Astrocyte of the cerebellum (primary cell): Measurements from ENCODE around the gene MED7.

Experiments used
- DNase-seq: peaks from one replicate; pipeline ENCODE4 v3.0.0-alpha.2; 2011; ENCODE audit warnings: low read depth
- H3K4me3 ChIP-seq: 2 replicates; pipeline ENCODE4 v1.5.1; 2011; ENCODE audit warnings: mild to moderate bottlenecking, low read depth, low read length, moderate library complexity
- in situ Hi-C: cut with HindIII; loops from 2 replicates; pipeline ENCODE4 v1.10.0; 2017; ENCODE audit warnings: low sequenced_read_pairs
- TF ChIP-seq, protein P1 (sequence below): IDR thresholded peaks from 2 replicates; pipeline ENCODE4 v1.5.1; 2012; ENCODE audit warnings: low read length, low read depth, moderate library complexity, mild to moderate bottlenecking; ENCODE audit errors: missing control alignments

The MED7 gene

DNA sequence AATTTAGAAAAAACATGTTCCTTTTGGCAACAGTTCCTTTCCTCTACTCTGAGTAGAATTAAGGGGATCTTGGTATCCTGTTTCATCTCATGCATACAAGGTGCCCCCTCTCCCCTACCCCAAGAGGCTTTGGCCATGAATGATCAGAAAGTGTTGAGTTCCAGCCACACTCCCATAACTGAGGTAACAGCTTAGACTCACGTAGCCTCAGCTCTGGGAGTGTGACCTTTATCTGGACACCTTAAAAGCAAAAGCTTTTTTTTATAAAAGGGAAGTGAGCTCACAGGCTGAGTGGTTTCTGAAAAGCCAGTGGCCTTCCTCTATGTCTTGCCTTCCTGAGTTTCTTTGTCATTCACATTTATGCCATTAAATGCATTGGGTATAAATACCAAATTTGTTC is 32.9 kb downstream of the MED7 start:
- TF ChIP-seq, protein P1, sequence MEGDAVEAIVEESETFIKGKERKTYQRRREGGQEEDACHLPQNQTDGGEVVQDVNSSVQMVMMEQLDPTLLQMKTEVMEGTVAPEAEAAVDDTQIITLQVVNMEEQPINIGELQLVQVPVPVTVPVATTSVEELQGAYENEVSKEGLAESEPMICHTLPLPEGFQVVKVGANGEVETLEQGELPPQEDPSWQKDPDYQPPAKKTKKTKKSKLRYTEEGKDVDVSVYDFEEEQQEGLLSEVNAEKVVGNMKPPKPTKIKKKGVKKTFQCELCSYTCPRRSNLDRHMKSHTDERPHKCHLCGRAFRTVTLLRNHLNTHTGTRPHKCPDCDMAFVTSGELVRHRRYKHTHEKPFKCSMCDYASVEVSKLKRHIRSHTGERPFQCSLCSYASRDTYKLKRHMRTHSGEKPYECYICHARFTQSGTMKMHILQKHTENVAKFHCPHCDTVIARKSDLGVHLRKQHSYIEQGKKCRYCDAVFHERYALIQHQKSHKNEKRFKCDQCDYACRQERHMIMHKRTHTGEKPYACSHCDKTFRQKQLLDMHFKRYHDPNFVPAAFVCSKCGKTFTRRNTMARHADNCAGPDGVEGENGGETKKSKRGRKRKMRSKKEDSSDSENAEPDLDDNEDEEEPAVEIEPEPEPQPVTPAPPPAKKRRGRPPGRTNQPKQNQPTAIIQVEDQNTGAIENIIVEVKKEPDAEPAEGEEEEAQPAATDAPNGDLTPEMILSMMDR, result no peak
- no peak for DNase-seq
- no peak overlapping the region for H3K4me3 ChIP-seq
- in situ Hi-C loops, result no loop called here

DNA sequence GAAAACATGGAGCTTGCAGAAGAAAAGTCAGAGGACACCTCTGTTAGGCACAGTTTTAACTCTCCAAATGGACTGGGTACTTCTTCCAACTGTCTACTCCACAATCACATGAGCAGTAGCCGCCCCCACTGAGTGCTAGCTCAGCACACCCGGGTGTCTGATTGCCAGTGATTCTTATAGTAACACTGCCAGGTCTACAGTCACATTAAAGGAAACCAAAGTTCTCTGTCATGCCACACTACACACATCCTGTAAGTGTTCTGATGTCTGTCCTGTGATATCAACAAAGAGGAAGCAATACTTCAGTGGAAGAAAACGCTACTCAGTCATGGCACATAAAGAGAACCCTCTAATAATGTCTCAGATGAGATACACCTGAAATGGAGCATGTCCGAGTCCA is 33.7 kb downstream of the MED7 start, which contains the start of gene HAVCR2:
Gene HAVCR2, minus strand, starts transcription at position 69 of the 400 bp plus-strand sequence. Its CDS starts 61 bp downstream, at position 8.
- H3K4me3 ChIP-seq, result no peak within 1 kb of the TSS
- TF ChIP-seq, protein P1, result no peak
- no peak for DNase-seq
- in situ Hi-C loops, result no loop called here

DNA sequence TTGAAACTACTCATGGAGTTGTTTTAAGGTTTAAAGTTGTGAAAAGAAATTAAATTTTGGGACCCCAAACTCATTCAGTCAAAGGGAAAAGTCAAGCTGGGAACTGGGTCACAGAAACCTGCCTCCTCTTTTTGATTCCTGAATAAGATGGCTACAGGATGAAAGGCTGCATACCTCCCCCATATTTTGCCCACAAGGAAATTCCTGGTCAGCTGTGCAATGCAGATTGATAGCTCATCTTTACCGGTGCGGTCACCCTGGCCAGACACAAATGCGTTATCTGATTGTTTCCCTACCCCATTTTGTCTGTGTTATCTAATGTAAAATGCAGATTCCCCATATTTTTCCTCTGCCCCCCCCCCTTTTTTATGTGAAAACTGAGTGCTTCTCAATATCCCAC is 35.2 kb downstream of the MED7 start:
- TF ChIP-seq, protein P1, result no peak
- in situ Hi-C loops, result no loop called here
- DNase-seq, result no peak
- H3K4me3 ChIP-seq, result no peak overlapping the region

DNA sequence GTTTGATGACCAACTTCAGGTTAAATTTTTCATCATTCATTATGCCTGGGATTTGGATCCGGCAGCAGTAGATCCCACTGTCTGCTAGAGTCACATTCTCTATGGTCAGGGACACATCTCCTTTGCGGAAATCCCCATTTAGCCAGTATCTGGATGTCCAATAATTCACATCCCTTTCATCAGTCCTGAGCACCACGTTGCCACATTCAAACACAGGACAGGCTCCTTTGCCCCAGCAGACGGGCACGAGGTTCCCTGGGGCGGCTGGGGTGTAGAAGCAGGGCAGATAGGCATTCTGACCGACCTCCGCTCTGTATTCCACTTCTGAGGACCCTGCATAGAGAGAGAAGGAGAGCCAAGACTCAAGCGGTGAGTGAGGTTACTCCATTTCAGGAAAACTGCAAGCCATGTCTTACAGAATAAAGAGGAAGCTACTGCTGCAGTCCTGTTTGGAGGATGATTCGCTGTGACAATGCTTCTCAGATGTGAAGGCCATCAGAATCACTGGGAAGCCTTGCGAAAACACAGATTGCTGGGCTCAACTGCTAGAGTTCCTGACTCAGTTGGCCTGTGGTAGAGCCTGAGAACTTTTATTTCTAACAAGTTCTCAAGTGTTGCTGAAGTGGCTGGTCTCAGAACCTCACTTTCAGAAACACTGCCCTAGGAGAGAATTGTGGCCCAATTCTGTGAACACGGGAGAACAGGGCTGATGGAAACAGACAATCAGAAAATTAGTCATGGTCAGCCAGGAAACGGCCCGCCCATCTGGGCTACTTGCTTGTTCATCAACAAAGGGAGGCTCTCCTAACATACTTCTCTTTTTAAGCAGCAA is 35.8 kb downstream of the MED7 start:
- TF ChIP-seq, protein P1, result no peak
- in situ Hi-C loops, result no loop called here
- H3K4me3 ChIP-seq, result no peak overlapping the region
- no peak for DNase-seq

GRCh38 chr5:157100140-157100679 is 42.5 kb downstream of the MED7 start:
- in situ Hi-C loops, result no loop called here
- DNase-seq, result no peak
- no peak overlapping the region for H3K4me3 ChIP-seq
- TF ChIP-seq, protein P1, result no peak

DNA sequence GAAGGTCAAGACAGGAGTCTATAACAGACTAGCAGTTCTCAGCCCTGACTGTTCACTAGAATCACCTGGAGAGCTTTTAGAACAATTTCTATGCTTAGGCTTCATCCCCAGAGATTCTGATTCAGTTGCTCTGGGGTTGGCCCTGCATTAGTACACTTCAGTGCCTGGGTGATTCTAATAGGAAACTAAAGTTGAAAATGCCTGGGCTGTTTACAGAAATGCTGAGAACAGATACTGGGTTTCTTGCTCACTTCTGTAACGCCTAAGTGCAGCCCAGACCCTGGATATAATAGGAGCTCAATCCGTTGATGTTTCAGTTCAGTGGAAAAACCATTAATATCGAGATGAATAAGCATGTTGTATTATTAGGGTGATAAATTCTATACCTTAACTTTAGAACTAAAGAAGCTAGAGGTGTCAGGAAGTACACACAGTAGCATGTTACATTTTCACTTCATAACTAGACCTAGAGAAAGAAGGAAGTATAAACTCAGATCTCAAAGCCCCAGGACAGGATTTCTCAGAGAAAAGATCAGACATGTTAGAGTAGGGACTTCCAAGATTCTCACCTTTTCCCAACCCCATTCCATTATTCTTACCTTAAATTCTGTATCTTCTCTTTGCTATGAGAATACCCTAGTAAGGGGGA is 54.2 kb downstream of the MED7 start:
- TF ChIP-seq, protein P1, result no peak
- H3K4me3 ChIP-seq, result no peak overlapping the region
- no peak for DNase-seq
- in situ Hi-C loops, result no loop called here
